B cell (primary cell): ENCODE results near the gene STARD10. TPM values are rescaled to one million over a fixed set of nuclear protein-coding genes. Genes with fewer than 3 reads are reported as not detected.

Experiments used
- ATAC-seq: fragments of 200-7000 bp; cut with Tn5 transposase; one replicate; pipeline ENCODE4 v1.10.0; 2021; ENCODE audit warnings: low read depth, mild to moderate bottlenecking, moderate number of reproducible peaks, moderate library complexity
- CTCF ChIA-PET: fragments of 350-600 bp; sonication (Branson Sonifier 250); formaldehyde crosslinking; loops from one replicate; lab custom pipeline; 2021; ENCODE audit warnings: antibody characterized with exemption, inconsistent platforms; lab: Charles Lee
- POLR2A ChIA-PET: fragments of 350-600 bp; sonication (Branson Sonifier 250); formaldehyde crosslinking; loops from one replicate; lab custom pipeline; 2021; ENCODE audit warnings: antibody characterized with exemption; lab: Charles Lee
- DNase-seq: peaks from one replicate; pipeline ENCODE4 v3.0.0; 2013
- H2AFZ ChIP-seq: 2 replicates; pipeline ENCODE4 v1.6.1; 2012; ENCODE audit warnings: mild to moderate bottlenecking, low read depth, low read length; ENCODE audit not compliant: insufficient read depth, poor library complexity, severe bottlenecking
- H3K27ac ChIP-seq, 2 donors: 1 replicate in 1 of 2; 2 replicates in 1 of 2; pipeline ENCODE4 v1.5.1; 2012 to 2013; ENCODE audit warnings: low read length in 2 of 2, mild to moderate bottlenecking in 2 of 2, moderate library complexity in 1 of 2
- H3K27me3 ChIP-seq, 4 experiments: fragments of 200-600 bp in 1 of 4; sonication (generic) in 1 of 4; replicated peaks in 1 of 4; 1 replicate in 2 of 4; 2 replicates in 2 of 4; pipeline versions ENCODE4 v1.6.1 to v1.7.0; 2013 to 2016; ENCODE audit warnings: low read length in 3 of 4, mild to moderate bottlenecking in 2 of 4, mixed read lengths in 1 of 4, moderate library complexity in 1 of 4; ENCODE audit not compliant: insufficient read depth in 4 of 4, control insufficient read depth in 3 of 4; ENCODE audit errors: control extremely low read depth in 1 of 4
- H3K36me3 ChIP-seq, 2 experiments: replicated peaks in 1 of 2; 1 replicate in 1 of 2; 2 replicates in 1 of 2; pipeline versions ENCODE4 v1.6.1 to v1.7.1; 2013; ENCODE audit warnings: low read length in 1 of 2; ENCODE audit not compliant: insufficient read depth in 2 of 2, control insufficient read depth in 1 of 2; ENCODE audit errors: control extremely low read depth in 1 of 2, extremely low read depth in 1 of 2
- H3K4me1 ChIP-seq, 2 donors: fragments of 200-600 bp in 1 of 2; sonication (generic) in 1 of 2; 1 replicate in 1 of 2; 2 replicates in 1 of 2; pipeline versions ENCODE4 v1.5.1 to v1.6.1; 2013 to 2017; ENCODE audit warnings: low read length in 2 of 2; ENCODE audit not compliant: control insufficient read depth in 2 of 2, insufficient read depth in 2 of 2
- H3K4me2 ChIP-seq: replicated peaks from 2 replicates; pipeline ENCODE3; 2012; ENCODE audit warnings: mild to moderate bottlenecking, low read depth, low read length; ENCODE audit not compliant: poor library complexity, severe bottlenecking
- H3K4me3 ChIP-seq, 5 experiments: fragments of 200-600 bp in 1 of 5; sonication (generic) in 1 of 5; 1 replicate in 3 of 5; 2 replicates in 2 of 5; pipeline versions ENCODE4 v1.5.1 to v1.7.0; 2011 to 2016; ENCODE audit warnings: low read length in 4 of 5, mild to moderate bottlenecking in 4 of 5, low read depth in 2 of 5, control low read depth in 1 of 5, moderate library complexity in 1 of 5; ENCODE audit not compliant: insufficient read depth in 1 of 5; ENCODE audit errors: control extremely low read depth in 1 of 5, extremely low read depth in 1 of 5
- H3K79me2 ChIP-seq: fragments of 200-600 bp; sonication (generic); one replicate; pipeline ENCODE4 v1.6.0; 2016; ENCODE audit warnings: low read length; ENCODE audit not compliant: control insufficient read depth, insufficient read depth
- H3K9ac ChIP-seq: fragments of 200-600 bp; sonication (generic); 2 replicates; pipeline ENCODE4 v1.6.1; 2017; ENCODE audit warnings: mild to moderate bottlenecking, low read length, moderate library complexity
- H3K9me3 ChIP-seq, 3 donors: one replicate each; pipeline versions ENCODE4 v1.6.1 to v1.7.1; 2013; ENCODE audit warnings: low read length in 2 of 3; ENCODE audit not compliant: control insufficient read depth in 2 of 3, insufficient read depth in 1 of 3; ENCODE audit errors: control extremely low read depth in 1 of 3
- H4K20me1 ChIP-seq: 2 replicates; pipeline ENCODE4 v1.6.0; 2012; ENCODE audit warnings: mild to moderate bottlenecking, low read length; ENCODE audit not compliant: insufficient read depth, control insufficient read depth, poor library complexity, severe bottlenecking
- H3K27ac Mint-ChIP-seq: one replicate; pipeline ENCODE4 v1.8.0; 2021; ENCODE audit warnings: mixed read lengths
- H3K27me3 Mint-ChIP-seq: one replicate; pipeline ENCODE4 v1.8.0; 2021; ENCODE audit warnings: mixed read lengths
- H3K4me1 Mint-ChIP-seq: one replicate; pipeline ENCODE4 v1.8.0; 2021; ENCODE audit warnings: mixed read lengths
- H3K4me3 Mint-ChIP-seq: one replicate; pipeline ENCODE4 v1.8.0; 2021; ENCODE audit warnings: mixed read lengths
- H3K9me3 Mint-ChIP-seq: one replicate; pipeline ENCODE4 v1.8.0; 2022; ENCODE audit warnings: mixed read lengths; ENCODE audit not compliant: insufficient read depth
- EZH2 ChIP-seq: IDR thresholded peaks from 2 replicates; pipeline ENCODE4 v1.6.1; 2012; ENCODE audit warnings: borderline replicate concordance, low read depth, mild to moderate bottlenecking, moderate library complexity, low read length; ENCODE audit not compliant: insufficient read depth, poor library complexity, severe bottlenecking
- WGBS: methylation state at CpG from one replicate; pipeline ENCODE4 v1.1.5; 2013; ENCODE audit warnings: missing lambda C conversion rate; ENCODE audit not compliant: insufficient coverage; 5-methylcytosine and 5-hydroxymethylcytosine counted together
- intact Hi-C: fragments of 100-400 bp; cut with micrococcal nuclease; formaldehyde crosslinking; loops from one replicate; pipeline ENCODE4 v1.10.0; 2022
- polyA plus RNA-seq: library from polyadenylated mRNA; depleted of rRNA; stranded (reverse); fragments of >200 nt; gene quantifications from 2 replicates; pipeline ENCODE4 v1.2.3, GENCODE V29; 2012
- total RNA-seq, 2 donors: library from RNA; stranded (reverse); fragments of 120-200 nt in 1 of 2; gene quantifications; 1 replicate in 1 of 2; 2 replicates in 1 of 2; pipeline versions ENCODE4 v1.2.3 to v1.2.4, GENCODE V29; 2013 to 2022
- TF ChIP-seq, protein P1 (sequence below): fragments of 200-600 bp; IDR thresholded peaks from one replicate; pipeline ENCODE4 v1.8.0; 2022; ENCODE audit warnings: antibody characterized with exemption, mild to moderate bottlenecking

STARD10 gene
- total and polyA plus RNA-seq, 2 donors (not counting 1 experiment from before 2014, with no cell fraction given), result 37.5 to 39.2 TPM

- peaks cover 0 to 86% of the 10 kb centered on the region in 2 experiments for H3K36me3 ChIP-seq
- WGBS, result 100% methylated on average over 4 of the region's 5 CpGs
- H3K4me3 Mint-ChIP-seq, result no peak overlapping the region
These were observed 39.4 kb upstream of the STARD10 start for GRCh38 chr11:72833083-72833733.

More at GRCh38 chr11:72833083-72833733, 39.4 kb upstream of the STARD10 start:
- ATAC-seq (no peak), DNase-seq (no peak)
- no peaks in the 10 kb centered on the region for H3K9me3 ChIP-seq
- peaks cover 15% of the 10 kb centered on the region for H4K20me1 ChIP-seq
- intact Hi-C loops, result no loop called here
- POLR2A ChIA-PET, result interaction anchor here (0.6 to 1.7 kb wide), 2 partner anchors 10 to 42 kb away, joined by 4 to 5 read pairs; no protein-coding TSS in a partner anchor
- H3K27me3 ChIP-seq, result no peaks in the 10 kb centered on the region
- no peak overlapping the region for H3K4me3 ChIP-seq
- no peaks in the 10 kb centered on the region for H3K79me2 ChIP-seq
- Mint-ChIP-seq H3K27me3 (no peaks in the 10 kb centered on the region), H3K4me1 (peaks cover 14% of the 10 kb centered on the region), H3K9me3 (no peaks in the 10 kb centered on the region), H3K27ac (peak overlapping the region; percentile 86)
- H3K9ac ChIP-seq, result no peak overlapping the region
- H3K4me2 ChIP-seq, result no peak overlapping the region
- peak overlapping the region in 1 of 2 donors; percentile 38 for H3K27ac ChIP-seq
- TF ChIP-seq, protein P1, sequence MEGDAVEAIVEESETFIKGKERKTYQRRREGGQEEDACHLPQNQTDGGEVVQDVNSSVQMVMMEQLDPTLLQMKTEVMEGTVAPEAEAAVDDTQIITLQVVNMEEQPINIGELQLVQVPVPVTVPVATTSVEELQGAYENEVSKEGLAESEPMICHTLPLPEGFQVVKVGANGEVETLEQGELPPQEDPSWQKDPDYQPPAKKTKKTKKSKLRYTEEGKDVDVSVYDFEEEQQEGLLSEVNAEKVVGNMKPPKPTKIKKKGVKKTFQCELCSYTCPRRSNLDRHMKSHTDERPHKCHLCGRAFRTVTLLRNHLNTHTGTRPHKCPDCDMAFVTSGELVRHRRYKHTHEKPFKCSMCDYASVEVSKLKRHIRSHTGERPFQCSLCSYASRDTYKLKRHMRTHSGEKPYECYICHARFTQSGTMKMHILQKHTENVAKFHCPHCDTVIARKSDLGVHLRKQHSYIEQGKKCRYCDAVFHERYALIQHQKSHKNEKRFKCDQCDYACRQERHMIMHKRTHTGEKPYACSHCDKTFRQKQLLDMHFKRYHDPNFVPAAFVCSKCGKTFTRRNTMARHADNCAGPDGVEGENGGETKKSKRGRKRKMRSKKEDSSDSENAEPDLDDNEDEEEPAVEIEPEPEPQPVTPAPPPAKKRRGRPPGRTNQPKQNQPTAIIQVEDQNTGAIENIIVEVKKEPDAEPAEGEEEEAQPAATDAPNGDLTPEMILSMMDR, result no peak
- no peak for TF ChIP-seq EZH2
- H2AFZ ChIP-seq, result no peak overlapping the region
- CTCF ChIA-PET, result interaction anchor here (1.0 to 9.3 kb wide), 6 partner anchors 10 to 384 kb away, joined by 3 to 126 read pairs (median 10); no protein-coding TSS in a partner anchor
- peaks cover 0 to 10% of the 10 kb centered on the region in 2 donors for H3K4me1 ChIP-seq
